Testis (tissue), 2 donors: ENCODE data around the gene P2RX7.

Experiments
- POLR2A ChIP-seq: fragments of 450-650 bp; IDR thresholded peaks from one replicate; pipeline ENCODE4 v1.6.1; 2017; ENCODE audit warnings: antibody characterized with exemption, mild to moderate bottlenecking, moderate library complexity
- TF ChIP-seq, protein P1 (sequence below), 3 experiments: fragments of 450-650 bp in 2 of 3; fragments of 200-600 bp in 1 of 3; sonication (generic) in 1 of 3; IDR thresholded peaks; one replicate each; pipeline ENCODE4 v1.5.1; 2016 to 2019; ENCODE audit warnings: antibody characterized with exemption in 3 of 3, mild to moderate bottlenecking in 2 of 3, moderate library complexity in 1 of 3

DNA sequence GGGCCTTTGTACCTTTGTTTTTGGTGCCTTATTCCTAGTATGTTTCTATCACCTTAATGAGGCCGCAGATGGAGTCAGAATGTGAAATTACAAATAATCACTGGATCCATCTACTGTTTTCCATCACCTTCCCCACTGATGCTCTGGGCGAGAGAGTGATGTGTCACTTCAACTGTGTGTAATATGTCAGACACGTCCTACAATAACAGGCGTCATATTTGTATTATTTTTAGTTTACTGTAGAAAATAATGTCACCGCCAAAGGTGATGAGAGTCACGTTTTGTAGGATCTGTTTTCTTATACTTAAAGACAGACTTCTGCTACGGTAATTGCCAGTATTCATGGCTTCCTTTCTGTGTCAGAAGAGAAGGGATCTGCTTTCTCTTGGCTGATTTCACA, 54.8 kb downstream of the P2RX7 start:
- TF ChIP-seq, protein P1, sequence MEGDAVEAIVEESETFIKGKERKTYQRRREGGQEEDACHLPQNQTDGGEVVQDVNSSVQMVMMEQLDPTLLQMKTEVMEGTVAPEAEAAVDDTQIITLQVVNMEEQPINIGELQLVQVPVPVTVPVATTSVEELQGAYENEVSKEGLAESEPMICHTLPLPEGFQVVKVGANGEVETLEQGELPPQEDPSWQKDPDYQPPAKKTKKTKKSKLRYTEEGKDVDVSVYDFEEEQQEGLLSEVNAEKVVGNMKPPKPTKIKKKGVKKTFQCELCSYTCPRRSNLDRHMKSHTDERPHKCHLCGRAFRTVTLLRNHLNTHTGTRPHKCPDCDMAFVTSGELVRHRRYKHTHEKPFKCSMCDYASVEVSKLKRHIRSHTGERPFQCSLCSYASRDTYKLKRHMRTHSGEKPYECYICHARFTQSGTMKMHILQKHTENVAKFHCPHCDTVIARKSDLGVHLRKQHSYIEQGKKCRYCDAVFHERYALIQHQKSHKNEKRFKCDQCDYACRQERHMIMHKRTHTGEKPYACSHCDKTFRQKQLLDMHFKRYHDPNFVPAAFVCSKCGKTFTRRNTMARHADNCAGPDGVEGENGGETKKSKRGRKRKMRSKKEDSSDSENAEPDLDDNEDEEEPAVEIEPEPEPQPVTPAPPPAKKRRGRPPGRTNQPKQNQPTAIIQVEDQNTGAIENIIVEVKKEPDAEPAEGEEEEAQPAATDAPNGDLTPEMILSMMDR (IDR thresholded peaks at IDR 0.05) = no peak
- no peak for TF ChIP-seq POLR2A
